Measurements from ENCODE around the gene PPP1R11. TPM values are rescaled to one million over a fixed set of nuclear protein-coding genes. Genes with fewer than 3 reads are reported as not detected.
A peak's percentile ranks its signal among the peaks of the same experiment; 100 is the strongest.

The PPP1R11 gene
- total and polyA plus RNA-seq, 4 donors: 29.2 to 81.7 (median 55.8) TPM

DNA sequence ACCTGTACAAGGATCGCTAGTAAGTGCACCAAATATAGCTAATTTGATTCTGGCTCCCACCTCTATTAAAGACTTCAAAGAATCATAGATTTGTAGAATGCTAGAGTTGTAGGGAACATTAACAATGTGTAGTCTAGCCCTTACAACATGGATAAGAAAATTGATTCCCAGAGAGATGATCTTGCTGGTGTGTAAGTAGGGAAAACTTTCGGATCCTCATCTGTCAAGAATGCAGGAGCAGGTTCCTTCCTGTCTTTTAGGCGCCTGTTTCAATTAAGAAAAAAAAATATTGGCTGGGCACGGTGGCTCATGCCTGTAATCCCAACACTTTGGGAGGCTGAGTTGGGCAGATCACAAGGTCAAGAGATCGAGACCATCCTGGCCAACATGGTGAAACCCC, 20.9 kb downstream of the PPP1R11 start:
- DNase-seq: no peak
- TF ChIP-seq, protein P1, sequence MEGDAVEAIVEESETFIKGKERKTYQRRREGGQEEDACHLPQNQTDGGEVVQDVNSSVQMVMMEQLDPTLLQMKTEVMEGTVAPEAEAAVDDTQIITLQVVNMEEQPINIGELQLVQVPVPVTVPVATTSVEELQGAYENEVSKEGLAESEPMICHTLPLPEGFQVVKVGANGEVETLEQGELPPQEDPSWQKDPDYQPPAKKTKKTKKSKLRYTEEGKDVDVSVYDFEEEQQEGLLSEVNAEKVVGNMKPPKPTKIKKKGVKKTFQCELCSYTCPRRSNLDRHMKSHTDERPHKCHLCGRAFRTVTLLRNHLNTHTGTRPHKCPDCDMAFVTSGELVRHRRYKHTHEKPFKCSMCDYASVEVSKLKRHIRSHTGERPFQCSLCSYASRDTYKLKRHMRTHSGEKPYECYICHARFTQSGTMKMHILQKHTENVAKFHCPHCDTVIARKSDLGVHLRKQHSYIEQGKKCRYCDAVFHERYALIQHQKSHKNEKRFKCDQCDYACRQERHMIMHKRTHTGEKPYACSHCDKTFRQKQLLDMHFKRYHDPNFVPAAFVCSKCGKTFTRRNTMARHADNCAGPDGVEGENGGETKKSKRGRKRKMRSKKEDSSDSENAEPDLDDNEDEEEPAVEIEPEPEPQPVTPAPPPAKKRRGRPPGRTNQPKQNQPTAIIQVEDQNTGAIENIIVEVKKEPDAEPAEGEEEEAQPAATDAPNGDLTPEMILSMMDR (IDR thresholded peaks at IDR 0.05; ENCODE audit: control extremely low read depth, extremely low read depth): no peak

DNA sequence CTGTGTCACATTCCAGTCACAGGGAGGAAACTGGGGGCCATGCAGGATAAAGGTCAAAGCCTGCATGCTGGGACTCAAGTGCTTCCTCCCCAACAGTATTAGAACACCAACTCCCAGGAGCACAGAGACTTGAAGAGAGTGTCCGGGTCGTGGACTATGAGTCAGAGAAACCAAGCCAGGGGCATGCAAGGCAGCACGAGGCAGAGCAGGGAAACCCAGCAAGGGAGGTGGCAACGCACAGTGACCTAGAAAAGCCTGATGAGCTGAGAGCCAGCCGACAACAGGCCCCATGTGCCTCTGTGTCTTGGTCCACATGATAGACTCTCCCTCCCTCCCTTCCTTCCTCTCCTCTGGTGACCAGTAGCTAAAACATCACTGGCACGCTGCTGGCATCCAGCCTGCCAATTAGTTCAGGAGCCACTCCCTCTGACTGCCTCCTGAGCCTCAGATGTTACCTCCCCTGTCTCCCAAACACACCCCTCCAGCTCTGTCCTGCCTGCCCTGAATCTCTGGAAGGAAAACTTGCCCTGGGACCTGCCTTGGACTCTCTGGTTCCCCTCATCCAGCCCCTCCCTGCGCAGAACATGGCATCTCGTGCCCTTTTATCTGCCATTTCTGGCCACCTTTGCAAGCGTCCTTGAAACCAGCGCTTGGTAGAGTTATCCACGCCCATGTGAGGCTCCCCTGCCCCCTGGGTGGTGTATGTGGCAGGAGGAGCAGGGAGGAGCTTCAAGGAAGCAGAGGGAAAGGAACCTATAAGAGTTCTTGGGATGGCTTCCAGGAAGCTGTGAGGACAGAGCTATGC, 24.8 kb downstream of the PPP1R11 start:
- whole genome bisulfite sequencing, 2 donors: 51 to 64% methylated on average over 11 of the region's 11 CpGs
- no peaks in the 10 kb centered on the region for H3K9me3 ChIP-seq (ENCODE audit: control insufficient read depth in 4 of 4, insufficient read depth in 3 of 4, low read length in 3 of 4)
- H3K9ac ChIP-seq (ENCODE audit: insufficient read depth in 1 of 2, low read length in 2 of 2): no peak overlapping the region
- TF ChIP-seq, protein P1 (IDR thresholded peaks at IDR 0.05; ENCODE audit: control extremely low read depth, extremely low read depth): no peak
- H3K4me3 ChIP-seq: no peak overlapping the region
- H3K27me3 ChIP-seq (ENCODE audit: control insufficient read depth in 3 of 3, insufficient read depth in 3 of 3, low read length in 2 of 3): peaks cover 0 to 63% (median 22%) of the 10 kb centered on the region in 3 donors
- no peaks in the 10 kb centered on the region for H3K36me3 ChIP-seq (ENCODE audit: control insufficient read depth in 4 of 4, insufficient read depth in 4 of 4, low read length in 4 of 4)
- H3K27ac ChIP-seq (ENCODE audit: low read depth in 1 of 2, low read length in 1 of 2): peak overlapping the region in 1 of 2 donors; percentile 25
- peak; percentile 65 for ATAC-seq (ENCODE audit: insufficient read depth, low FRiP score)
- no peaks in the 10 kb centered on the region for H3K4me1 ChIP-seq (ENCODE audit: control insufficient read depth in 5 of 5, insufficient read depth in 5 of 5, low read length in 5 of 5)
- no peak for DNase-seq

More for the DNA sequence above, 20.9 kb downstream of the PPP1R11 start:
- WGBS, 2 donors: 61 to 70% methylated on average over 5 of the region's 5 CpGs
- H3K27me3 ChIP-seq (ENCODE audit: control insufficient read depth in 3 of 3, insufficient read depth in 3 of 3, low read length in 2 of 3): peaks cover 0 to 38% (median 3%) of the 10 kb centered on the region in 3 donors
- no peaks in the 10 kb centered on the region for H3K36me3 ChIP-seq (ENCODE audit: control insufficient read depth in 4 of 4, insufficient read depth in 4 of 4, low read length in 4 of 4)
- no peak overlapping the region for H3K9ac ChIP-seq (ENCODE audit: insufficient read depth in 1 of 2, low read length in 2 of 2)
- H3K27ac ChIP-seq (ENCODE audit: low read depth in 1 of 2, low read length in 1 of 2): no peak overlapping the region
- ATAC-seq (ENCODE audit: insufficient read depth, low FRiP score): no peak
- H3K4me1 ChIP-seq (ENCODE audit: control insufficient read depth in 5 of 5, insufficient read depth in 5 of 5, low read length in 5 of 5): no peaks in the 10 kb centered on the region
- H3K4me3 ChIP-seq: no peak overlapping the region
- H3K9me3 ChIP-seq (ENCODE audit: control insufficient read depth in 4 of 4, insufficient read depth in 3 of 4, low read length in 3 of 4): no peaks in the 10 kb centered on the region

DNA sequence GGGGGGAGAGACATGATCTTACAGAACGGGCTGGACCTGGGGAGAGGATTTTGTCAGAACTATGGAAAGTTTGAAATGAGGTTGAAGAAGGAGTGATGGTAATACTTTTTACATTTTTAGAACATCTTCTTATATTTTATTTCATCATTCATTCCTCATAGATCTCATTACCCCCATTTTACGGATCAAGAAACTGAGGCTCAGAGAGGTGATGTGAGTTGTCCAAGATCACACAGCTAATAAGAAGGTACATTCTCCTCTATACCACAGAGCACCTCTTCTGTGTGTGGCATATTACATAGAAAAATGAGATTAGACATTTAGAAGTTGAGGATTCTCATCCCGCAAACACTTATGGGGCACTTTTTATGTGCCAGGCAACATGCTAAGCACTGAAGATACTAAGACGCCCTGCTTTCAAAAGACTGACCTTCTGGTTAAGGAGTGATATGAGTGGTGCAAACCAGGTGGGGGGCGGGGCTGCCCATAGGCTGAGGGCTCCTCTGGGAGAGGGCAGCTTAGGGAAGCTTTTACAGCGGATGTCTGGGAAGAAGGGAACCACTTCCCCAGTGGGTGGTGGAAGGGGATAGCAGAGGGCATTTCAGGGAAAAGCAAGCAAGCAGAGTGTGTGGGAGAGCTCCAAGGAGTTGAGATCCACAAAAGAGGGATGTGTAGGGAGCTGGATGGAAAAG, 26.0 kb downstream of the PPP1R11 start:
- Histone ChIP-seq H3K4me3 (no peak overlapping the region), H3K27ac (ENCODE audit: low read depth in 1 of 2, low read length in 1 of 2) (no peak overlapping the region), H3K36me3 (ENCODE audit: control insufficient read depth in 4 of 4, insufficient read depth in 4 of 4, low read length in 4 of 4) (no peaks in the 10 kb centered on the region), H3K9ac (ENCODE audit: insufficient read depth in 1 of 2, low read length in 2 of 2) (no peak overlapping the region), H3K27me3 (ENCODE audit: control insufficient read depth in 3 of 3, insufficient read depth in 3 of 3, low read length in 2 of 3) (peaks cover 0 to 71% (median 35%) of the 10 kb centered on the region in 3 donors), H3K4me1 (ENCODE audit: control insufficient read depth in 5 of 5, insufficient read depth in 5 of 5, low read length in 5 of 5) (no peaks in the 10 kb centered on the region), H3K9me3 (ENCODE audit: control insufficient read depth in 4 of 4, insufficient read depth in 3 of 4, low read length in 3 of 4) (no peaks in the 10 kb centered on the region)
- no peak for ATAC-seq (ENCODE audit: insufficient read depth, low FRiP score)
- WGBS, 2 donors: 73 to 75% methylated on average over 6 of the region's 6 CpGs
- no peak for DNase-seq
- TF ChIP-seq, protein P1 (IDR thresholded peaks at IDR 0.05; ENCODE audit: control extremely low read depth, extremely low read depth): no peak

Data from lung (tissue), 12 donors.